GM21737 (cell line): ENCODE data around the gene RPL10.
"Not testable (repeated sequence)": the region's sequence is repeated elsewhere in the genome, so short reads cannot be mapped to it uniquely, and the experiment has no call there.

Source experiments
- ATAC-seq: cut with Tn5 transposase; IDR thresholded peaks from one replicate; pipeline ENCODE4 v1.9.1; 2021; ENCODE audit warnings: mild to moderate bottlenecking, moderate library complexity; ENCODE audit not compliant: unreplicated experiment

Gene RPL10

GRCh38 chrX:154375156-154375504 lies 23.0 kb upstream of the RPL10 start:
- ATAC-seq: no peak

DNA sequence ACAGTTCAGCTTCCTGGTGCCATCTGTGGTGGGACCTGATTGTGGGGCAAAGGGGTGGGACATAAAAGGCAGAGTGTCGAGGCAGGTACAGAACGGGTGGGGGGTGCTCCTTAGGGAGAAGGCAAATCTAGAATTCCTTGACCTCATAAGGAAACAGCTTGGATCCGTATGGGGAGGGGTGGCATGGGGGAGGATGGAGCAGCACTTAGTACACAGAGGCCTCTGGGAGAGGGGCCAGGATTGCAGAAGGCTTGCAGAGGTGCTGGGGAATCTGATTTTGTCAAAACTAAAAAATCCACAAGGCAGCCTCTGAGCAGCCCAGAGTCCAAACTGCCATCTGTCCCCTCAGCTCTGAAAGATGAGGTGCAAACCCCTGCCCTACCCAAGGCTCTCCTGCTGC lies 21.4 kb upstream of the RPL10 start:
- ATAC-seq: no peak

GRCh38 chrX:154378059-154378798 lies 19.9 kb upstream of the RPL10 start:
- peak; percentile 1 for ATAC-seq

GRCh38 chrX:154378799-154379568 lies 19.2 kb upstream of the RPL10 start, which contains the start of gene EMD:
Gene EMD, plus strand, starts transcription at chrX:154379295. Its CDS starts 190 bp downstream, at chrX:154379485.
- ATAC-seq: peak; percentile 78

DNA sequence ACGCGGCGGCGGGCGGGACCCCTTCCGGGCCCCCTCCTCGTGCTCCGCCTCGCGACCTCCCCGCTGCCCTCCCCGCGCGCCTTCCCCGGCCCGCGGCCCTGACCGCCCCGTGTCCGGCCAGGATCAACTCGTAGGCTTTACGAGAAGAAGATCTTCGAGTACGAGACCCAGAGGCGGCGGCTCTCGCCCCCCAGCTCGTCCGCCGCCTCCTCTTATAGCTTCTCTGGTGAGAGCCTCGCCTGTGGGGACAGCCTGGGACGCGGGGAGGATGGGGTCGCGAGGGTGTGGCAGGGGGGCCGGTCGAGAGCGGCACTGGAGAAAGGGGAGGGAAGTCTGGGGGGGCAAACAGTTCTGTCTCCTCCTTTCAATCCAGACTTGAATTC lies 18.6 kb upstream of the RPL10 start:
- peak; percentile 5 for ATAC-seq

DNA sequence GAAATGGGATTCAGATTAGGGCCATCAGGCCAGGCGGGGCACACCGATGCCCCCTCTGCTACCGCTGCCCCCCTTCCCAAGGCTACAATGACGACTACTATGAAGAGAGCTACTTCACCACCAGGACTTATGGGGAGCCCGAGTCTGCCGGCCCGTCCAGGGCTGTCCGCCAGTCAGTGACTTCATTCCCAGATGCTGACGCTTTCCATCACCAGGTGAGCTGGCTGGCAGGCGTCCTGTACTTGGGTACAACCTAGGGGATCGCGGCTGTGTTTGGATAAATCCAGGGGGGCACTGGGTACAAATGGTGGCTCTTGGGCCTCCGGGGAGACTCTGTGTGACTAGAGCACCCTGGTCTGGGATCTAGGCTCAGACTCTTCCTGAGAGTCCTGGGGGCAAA lies 18.0 kb upstream of the RPL10 start:
- no peak for ATAC-seq

GRCh38 chrX:154380787-154381186 lies 17.4 kb upstream of the RPL10 start:
- no peak for ATAC-seq

- no peak for ATAC-seq
Observed at GRCh38 chrX:154381271-154381670, 16.9 kb upstream of the RPL10 start.

DNA sequence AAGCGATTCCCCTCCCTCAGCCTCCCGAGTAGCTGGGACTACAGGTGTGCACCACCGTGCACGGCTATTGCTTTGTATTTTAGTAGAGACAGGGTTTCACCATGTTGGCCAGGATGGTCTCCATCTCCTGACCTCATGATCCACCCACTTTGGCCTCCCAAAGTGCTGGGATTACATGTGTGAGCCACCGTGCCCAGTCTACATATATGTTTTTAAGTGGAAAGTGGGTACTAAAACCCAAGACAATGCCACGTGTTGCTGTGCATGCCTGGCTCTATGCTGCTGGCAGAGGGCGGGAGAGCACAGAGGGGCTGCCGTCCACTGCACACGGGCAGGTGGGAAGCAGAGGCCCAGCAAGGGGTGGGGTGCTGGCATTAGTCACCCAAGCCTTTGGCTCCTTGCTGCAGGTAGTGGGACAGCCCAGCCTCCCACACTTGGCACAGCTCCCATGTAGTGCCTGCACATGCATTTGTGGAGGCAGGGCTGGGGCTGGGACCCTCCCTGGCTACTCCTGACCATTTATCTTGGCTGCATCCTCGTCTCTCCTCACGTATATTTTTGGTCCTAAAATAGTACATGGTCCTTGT lies 15.6 kb upstream of the RPL10 start:
- no peak for ATAC-seq

GRCh38 chrX:154383359-154384283 lies 14.6 kb upstream of the RPL10 start:
- ATAC-seq: no peak

DNA sequence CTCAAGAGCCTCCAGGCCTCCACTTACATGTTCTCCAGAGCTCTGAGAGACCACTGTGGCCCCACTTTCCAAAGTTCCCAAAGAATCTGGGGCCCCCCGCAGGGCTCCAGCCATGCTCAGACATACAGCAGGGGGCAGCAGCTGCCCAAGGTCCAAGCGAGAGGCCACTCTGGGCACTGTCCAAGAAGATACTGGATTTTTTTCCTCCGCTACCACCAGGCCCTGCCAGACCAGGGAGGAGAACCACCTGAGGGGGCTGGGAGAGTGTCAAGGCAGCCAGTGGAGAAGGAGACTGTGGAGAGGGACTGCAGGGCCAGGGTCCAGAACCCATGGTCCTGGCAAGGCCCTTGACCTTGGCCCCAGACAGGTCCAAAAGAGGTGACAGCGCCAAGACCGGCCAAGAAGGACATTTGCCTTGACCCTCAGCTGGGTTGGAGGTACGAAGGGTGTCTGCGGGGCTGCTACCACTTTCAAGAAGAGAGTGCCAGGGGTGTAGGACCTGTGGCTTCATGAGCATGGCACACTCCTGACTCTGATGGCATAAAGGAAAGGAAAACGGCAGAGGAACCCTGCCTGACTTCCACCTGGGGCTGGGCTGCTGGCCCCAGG lies 13.8 kb upstream of the RPL10 start:
- ATAC-seq: no peak

GRCh38 chrX:154388094-154388493 lies 10.1 kb upstream of the RPL10 start:
- ATAC-seq: peak; percentile 27

DNA sequence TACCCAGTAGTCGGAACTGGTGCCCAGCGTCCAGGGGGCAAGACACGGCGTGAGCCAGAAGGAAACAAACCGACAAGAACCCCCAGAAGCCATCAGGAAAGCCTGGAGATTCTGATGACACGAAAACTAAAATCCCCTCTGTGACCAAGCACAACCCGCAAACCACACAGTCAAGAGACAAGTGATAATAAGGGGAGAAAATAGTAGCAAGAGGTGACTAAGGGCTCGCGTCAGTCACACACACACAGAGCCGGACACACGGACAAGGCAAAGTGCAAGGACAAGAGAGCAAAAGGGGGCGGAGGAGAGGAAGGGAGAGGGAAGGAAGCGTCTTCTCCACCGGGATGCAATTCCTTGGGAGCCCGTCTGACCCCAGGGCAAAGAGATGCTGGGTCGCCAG lies 9.5 kb upstream of the RPL10 start:
- ATAC-seq: not testable (repeated sequence)

- ATAC-seq: peak; percentile 68
Observed at GRCh38 chrX:154389812-154390747, 8.1 kb upstream of the RPL10 start.

GRCh38 chrX:154396363-154396762 lies 1.8 kb upstream of the RPL10 start:
- ATAC-seq: not testable (repeated sequence)

DNA sequence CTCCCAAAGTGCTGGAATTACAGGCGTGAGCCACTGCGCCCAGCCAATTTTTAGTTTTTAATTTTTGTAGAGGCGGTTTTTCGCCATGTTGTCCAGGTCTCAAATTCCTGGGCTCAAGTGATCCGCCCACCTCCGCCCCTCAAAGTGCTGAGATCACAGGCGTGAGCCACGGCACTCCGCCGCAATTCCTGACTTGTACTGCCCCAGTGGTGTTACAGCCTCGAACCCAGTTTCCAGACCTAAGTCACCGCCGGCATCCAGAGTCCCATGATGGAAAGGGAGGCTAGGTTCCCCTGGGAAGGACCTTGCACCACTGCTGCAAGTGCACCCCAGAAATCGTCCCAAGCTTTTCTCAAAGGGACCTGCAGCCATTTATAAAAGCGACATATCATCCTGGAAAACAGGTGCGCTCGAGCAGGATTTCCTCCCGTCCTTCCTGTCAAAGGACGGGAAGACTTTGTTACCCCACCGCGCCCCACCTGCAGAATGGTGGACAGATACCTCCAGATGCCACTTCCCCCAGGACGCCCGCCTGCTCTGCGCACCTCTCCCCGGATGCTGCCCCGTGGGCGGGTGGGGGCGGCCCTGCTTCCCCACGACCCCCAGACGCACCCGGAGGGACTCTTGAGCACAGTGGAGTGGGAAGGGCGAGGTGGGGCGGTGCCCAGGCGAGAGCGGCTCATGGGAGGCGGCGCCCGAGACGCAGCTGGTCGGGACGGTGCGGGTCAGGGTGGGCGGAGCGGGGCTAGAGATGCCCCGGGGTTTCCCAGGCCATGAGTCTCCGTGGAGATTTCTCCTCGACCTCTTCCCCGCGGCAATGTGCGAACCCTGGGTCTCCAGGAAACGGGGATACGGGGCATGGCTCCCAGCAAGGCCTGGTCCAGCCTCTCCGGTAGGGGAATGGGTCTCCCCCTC lies 947 bp upstream of the RPL10 start:
- ATAC-seq: peak; percentile 43

DNA sequence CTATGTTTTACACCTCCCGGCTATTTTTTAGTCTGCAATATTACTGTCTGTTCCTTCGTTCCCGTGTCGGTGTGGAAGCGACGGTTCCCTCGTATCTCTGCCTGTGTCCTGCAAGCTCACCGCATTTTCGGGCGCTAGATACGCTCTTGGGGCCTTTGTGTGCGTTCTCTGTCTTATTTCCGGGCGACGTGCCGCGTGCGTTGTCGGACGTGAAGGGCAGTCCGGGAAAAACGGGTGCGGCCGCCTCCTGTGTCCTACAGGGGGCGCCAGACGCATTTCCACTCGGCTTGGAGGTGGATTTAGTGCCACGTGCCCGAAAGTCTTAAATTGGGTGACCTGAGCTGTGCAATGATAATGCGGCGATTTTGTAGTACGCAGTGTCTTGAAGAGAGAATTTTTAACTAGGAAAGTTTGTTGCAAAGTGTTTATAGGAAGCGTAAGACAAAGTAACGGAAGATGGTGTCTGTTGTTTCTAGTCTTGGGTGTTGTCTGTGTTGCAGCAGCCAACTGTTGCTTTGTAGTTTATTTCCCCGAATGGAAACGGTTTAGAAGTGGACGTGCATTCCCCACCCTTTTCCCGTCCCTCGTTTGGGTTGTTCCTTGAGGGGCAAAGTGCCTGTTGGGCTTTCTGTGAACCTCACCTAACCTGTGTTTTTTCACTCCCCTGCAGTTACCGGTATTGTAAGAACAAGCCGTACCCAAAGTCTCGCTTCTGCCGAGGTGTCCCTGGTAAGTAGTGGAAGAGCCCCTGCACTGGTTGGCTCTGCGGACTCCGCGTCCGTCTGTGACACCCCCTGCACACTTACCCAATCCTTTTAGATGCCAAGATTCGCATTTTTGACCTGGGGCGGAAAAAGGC lies 720 bp downstream of the RPL10 start:
- no peak for ATAC-seq
